Measurements from ENCODE around the gene LHPP.

Gene LHPP

DNA sequence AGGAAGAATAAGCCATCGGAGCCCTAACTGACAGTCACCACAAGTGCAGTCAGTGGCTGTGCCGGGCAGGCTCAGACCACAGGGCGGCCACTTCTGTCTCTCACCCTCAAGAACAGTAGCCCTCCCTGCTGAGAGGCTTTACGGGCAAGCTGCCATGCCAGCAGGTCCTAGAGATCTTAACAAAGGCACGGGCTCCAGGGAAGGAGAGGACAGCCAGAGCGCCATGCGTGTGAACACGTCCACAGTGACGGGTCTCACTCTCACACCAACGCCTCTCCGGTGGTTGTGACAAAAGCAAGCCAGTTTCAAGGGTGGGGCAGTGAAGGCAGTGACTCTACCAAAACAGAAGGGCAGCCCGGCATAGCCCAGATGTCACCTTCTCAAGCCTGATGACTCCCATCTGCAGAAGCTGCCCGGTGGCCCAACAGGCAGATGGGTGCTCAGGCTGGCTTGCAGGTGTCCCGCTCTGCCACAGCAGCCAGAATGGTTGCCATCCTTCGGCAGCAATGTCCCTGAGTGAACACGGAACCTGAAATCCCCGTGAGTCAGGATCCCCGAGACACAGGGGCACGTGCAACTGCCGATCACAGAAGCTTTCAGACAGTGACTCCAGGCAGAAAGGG is 180.6 kb downstream of the LHPP start:
- no peak overlapping the region for H3K4me3 ChIP-seq (ENCODE audit: control insufficient read depth, low read depth, low read length)
- TF ChIP-seq, protein P1, sequence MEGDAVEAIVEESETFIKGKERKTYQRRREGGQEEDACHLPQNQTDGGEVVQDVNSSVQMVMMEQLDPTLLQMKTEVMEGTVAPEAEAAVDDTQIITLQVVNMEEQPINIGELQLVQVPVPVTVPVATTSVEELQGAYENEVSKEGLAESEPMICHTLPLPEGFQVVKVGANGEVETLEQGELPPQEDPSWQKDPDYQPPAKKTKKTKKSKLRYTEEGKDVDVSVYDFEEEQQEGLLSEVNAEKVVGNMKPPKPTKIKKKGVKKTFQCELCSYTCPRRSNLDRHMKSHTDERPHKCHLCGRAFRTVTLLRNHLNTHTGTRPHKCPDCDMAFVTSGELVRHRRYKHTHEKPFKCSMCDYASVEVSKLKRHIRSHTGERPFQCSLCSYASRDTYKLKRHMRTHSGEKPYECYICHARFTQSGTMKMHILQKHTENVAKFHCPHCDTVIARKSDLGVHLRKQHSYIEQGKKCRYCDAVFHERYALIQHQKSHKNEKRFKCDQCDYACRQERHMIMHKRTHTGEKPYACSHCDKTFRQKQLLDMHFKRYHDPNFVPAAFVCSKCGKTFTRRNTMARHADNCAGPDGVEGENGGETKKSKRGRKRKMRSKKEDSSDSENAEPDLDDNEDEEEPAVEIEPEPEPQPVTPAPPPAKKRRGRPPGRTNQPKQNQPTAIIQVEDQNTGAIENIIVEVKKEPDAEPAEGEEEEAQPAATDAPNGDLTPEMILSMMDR (IDR thresholded peaks at IDR 0.05; ENCODE audit: control insufficient read depth, insufficient read depth, low read depth, low read length, missing control alignments) = no peak
- DNase-seq (ENCODE audit: low read depth) = no peak

DNA sequence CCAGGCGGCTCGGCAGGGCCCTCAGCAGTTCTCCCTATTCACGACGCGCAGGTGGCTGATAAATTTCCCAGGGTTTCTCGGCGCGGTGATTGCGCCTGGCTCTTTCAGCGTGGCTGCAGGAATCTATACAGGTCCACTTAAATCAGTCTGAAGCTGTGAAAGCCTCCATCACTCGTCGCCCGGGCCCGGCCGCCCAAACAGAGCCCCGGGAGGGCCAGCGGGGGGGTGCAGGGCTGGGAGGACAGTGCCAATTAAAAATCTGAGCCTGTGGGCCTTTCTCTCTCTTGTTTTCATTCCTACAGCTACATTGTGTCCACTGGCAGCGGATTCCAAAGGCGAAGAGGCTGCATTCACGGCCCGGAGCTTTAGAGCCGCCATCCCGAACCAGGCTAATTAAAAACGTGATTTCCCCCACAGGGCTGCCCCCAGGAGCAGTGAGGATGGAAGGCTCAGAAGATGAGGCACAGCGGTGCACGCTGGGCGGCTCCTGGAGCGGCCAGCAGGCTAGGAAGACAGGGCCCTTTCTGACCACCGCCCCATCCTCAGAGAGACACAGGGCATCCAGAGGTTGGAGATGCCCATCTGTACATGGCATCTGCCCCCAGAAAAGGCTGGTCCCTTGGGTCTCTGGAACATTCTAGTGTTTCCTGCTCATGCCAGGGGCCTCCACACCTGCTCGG is 181.8 kb downstream of the LHPP start:
- no peak for DNase-seq (ENCODE audit: low read depth)
- TF ChIP-seq, protein P1 (IDR thresholded peaks at IDR 0.05; ENCODE audit: control insufficient read depth, insufficient read depth, low read depth, low read length, missing control alignments) = no peak
- no peak overlapping the region for H3K4me3 ChIP-seq (ENCODE audit: control insufficient read depth, low read depth, low read length)

DNA sequence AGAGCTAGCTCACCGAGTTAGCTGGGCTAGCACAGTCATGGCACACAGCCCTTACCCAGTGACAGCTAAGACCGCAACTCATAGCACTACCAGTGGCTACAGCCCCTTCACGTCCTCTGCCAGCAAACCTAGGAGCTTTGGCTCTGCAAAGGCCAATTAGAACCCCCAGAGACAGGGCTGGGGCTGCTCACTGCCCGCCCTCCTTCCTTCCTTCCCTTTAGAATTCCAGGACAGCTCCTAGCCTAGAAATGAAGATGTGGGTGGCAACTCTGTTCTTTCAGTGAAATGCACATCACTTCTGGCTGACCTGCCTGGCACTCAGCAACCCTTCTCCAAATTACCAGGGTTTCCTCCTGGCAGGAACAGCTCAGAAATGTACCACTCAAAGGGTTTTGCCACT is 182.6 kb downstream of the LHPP start:
- no peak overlapping the region for H3K4me3 ChIP-seq (ENCODE audit: control insufficient read depth, low read depth, low read length)
- TF ChIP-seq, protein P1 (IDR thresholded peaks at IDR 0.05; ENCODE audit: control insufficient read depth, insufficient read depth, low read depth, low read length, missing control alignments) = no peak
- no peak for DNase-seq (ENCODE audit: low read depth)

DNA sequence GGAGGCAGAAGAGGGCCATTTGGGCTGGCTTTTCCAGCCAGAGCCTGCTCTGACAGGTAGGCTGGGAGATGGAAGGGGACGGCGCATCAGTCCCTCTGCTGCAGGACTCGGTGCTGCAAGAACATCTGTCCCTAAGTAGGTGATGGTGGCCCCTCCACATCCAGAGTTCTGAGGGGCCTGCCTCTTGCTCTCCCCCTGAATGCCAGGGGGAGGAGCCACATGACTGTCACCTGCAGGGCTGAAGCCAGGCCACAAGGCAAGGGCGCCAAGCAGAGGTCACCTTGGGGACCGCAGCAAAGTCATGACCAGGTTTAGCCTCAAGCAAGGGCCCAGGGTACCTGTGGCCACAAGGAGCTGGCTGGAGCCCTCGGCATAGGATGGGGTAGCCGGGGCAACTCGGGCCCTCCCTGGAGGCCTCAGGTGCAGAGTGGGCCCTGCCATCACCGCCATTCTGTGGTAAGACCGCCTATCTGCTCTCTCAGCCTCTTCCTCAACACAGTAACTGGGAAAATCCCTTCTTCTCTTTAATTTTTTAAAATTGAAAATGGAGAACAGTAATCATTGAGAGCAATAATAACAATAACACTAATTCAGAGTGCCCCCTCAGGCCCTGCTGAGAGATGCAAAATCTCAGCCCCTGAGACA is 183.3 kb downstream of the LHPP start:
- TF ChIP-seq, protein P1 (IDR thresholded peaks at IDR 0.05; ENCODE audit: control insufficient read depth, insufficient read depth, low read depth, low read length, missing control alignments) = no peak
- no peak overlapping the region for H3K4me3 ChIP-seq (ENCODE audit: control insufficient read depth, low read depth, low read length)
- DNase-seq (ENCODE audit: low read depth) = no peak

DNA sequence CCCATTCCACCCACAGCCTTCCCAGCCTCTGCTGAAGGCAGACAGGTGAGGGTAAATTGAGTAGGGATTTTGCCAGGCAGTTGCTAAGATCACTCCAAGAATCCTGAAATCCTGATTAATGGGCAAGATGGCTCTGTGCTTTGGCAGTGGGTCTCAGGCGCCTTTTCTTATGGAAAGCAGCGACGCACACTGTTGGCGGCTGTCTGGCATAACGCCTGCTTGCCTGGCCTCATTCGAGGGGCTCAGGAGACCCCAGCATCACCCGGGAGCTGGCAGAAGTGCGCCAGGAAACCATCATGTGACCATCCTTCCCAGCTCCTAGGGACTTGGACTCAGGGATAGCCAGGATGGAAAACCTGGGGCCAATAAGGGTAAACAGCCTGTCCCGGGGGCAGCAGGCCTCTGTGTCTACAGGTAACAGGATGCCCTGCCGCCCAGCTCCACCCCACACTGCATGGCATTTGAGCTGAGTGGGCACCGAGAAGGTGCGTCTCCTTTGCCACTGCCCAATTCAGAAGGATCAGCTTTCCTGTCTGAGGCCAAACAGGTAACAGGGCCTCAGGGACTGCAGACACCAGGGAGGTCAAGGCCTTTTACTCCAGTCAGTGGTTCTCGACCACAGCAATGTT is 184.0 kb downstream of the LHPP start:
- TF ChIP-seq, protein P1 (IDR thresholded peaks at IDR 0.05; ENCODE audit: control insufficient read depth, insufficient read depth, low read depth, low read length, missing control alignments) = no peak

DNA sequence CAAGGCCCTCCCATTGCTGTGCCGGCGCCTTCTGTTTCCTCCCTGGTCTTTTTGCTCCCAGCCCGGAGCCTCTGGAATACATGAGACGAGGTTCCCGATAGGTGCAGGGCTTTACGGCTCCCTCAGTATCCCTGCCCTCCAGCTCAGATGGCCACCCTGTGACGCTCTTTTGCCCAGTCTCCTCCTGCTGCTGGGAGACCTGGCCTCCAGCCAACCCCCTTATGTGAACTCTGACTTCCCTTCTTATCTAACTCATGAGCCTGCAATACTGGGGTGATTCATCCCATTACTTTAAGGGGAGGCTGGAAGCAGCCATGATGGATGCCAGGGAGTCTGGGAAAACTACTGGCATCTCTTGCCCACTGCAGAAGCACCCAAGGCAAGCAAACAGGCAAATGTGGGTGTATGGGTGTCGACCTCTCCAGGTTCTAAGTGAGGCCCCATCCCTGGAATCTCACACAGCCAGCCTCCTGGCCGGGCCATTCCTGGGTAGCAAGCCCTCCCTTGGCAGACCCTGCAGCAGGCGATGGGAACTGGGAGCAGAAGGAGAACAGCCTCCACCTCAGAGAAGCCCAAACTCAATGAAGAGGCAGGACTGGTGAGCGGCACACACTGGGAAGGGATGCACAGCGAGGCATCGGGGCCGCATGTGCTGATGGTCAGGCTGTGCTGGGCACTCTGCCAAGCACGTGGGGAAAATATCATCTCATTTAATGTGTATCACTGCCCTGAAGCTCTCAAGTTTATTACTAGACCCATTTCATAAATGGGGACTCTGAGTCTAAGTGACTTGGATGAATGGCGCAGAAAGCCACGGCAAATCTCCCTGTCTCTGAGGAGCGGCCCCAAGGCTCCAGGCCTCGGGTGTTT is 185.1 kb downstream of the LHPP start:
- TF ChIP-seq, protein P1 (IDR thresholded peaks at IDR 0.05; ENCODE audit: control insufficient read depth, insufficient read depth, low read depth, low read length, missing control alignments) = no peak
- peak; percentile 37 for DNase-seq (ENCODE audit: low read depth)
- H3K4me3 ChIP-seq (ENCODE audit: control insufficient read depth, low read depth, low read length) = no peak overlapping the region

More for the DNA sequence above, 184.0 kb downstream of the LHPP start:
- no peak for DNase-seq (ENCODE audit: low read depth)
- H3K4me3 ChIP-seq (ENCODE audit: control insufficient read depth, low read depth, low read length) = no peak overlapping the region

Data from AG09309 (cell line).